Fibroblast of the conjunctiva (primary cell): Measurements from ENCODE around the gene CDCA5.

Experiments
- DNase-seq: peaks from one replicate; pipeline ENCODE4 v3.0.0-alpha.2; 2010; ENCODE audit warnings: low read depth

CDCA5 gene

GRCh38 chr11:65107078-65107477 lies 23.2 kb upstream of the CDCA5 start:
- DNase-seq = no peak

GRCh38 chr11:65104628-65105027 lies 20.8 kb upstream of the CDCA5 start:
- no peak for DNase-seq

- DNase-seq = no peak
Observed at GRCh38 chr11:65103476-65103875, 19.6 kb upstream of the CDCA5 start.

- DNase-seq = no peak
Observed at GRCh38 chr11:65102142-65103095, 18.6 kb upstream of the CDCA5 start.

GRCh38 chr11:65100674-65101350 lies 17.0 kb upstream of the CDCA5 start:
- no peak for DNase-seq

- DNase-seq = no peak
Observed at GRCh38 chr11:65096926-65097325, 13.1 kb upstream of the CDCA5 start.

- peak; percentile 79 for DNase-seq
Observed at GRCh38 chr11:65095974-65096806, 12.3 kb upstream of the CDCA5 start, which contains the start of gene VPS51. Gene VPS51 (plus strand): TSS chr11:65096214. CDS start chr11:65096251, 37 bp downstream.

- no peak for DNase-seq
Observed at GRCh38 chr11:65095427-65095826, 11.6 kb upstream of the CDCA5 start.

- no peak for DNase-seq
Observed at GRCh38 chr11:65090628-65091027, 6.8 kb upstream of the CDCA5 start.

GRCh38 chr11:65089621-65090020 lies 5.8 kb upstream of the CDCA5 start:
- DNase-seq = no peak

GRCh38 chr11:65087827-65088226 lies 4.0 kb upstream of the CDCA5 start:
- no peak for DNase-seq

GRCh38 chr11:65087216-65087615 lies 3.4 kb upstream of the CDCA5 start:
- no peak for DNase-seq

- no peak for DNase-seq
Observed at GRCh38 chr11:65086809-65087208, 3.0 kb upstream of the CDCA5 start.

GRCh38 chr11:65085446-65085845 lies 1.6 kb upstream of the CDCA5 start:
- DNase-seq = no peak

GRCh38 chr11:65084598-65085375 lies 947 bp upstream of the CDCA5 start:
- DNase-seq = no peak

- no peak for DNase-seq
Observed at GRCh38 chr11:65083134-65083833, 556 bp downstream of the CDCA5 start.

GRCh38 chr11:65078786-65079342 lies 5.0 kb downstream of the CDCA5 start:
- DNase-seq = no peak

GRCh38 chr11:65078151-65078550 lies 5.7 kb downstream of the CDCA5 start:
- DNase-seq = no peak

GRCh38 chr11:65077451-65077850 lies 6.4 kb downstream of the CDCA5 start:
- no peak for DNase-seq

GRCh38 chr11:65072631-65072966 lies 11.2 kb downstream of the CDCA5 start:
- no peak for DNase-seq
